NCI-H460 (cell line): ENCODE data around the gene MRPS34. TPM values are rescaled to one million over a fixed set of nuclear protein-coding genes. Genes with fewer than 3 reads are reported as not detected.

Experiments used
- DNase-seq: peaks from one replicate; pipeline ENCODE4 v3.0.0-alpha.2; 2016; ENCODE audit warnings: low read depth; ENCODE audit errors: extremely low read depth
- total RNA-seq: library from RNA; depleted of rRNA; stranded (reverse); fragments of >200 nt; shearing (Covaris generic); gene quantifications from 2 replicates; pipeline ENCODE4 v1.2.3, GENCODE V29; 2014

The MRPS34 gene
- total RNA-seq, 1 experiment from 2014 or later: 91.2 TPM

DNA sequence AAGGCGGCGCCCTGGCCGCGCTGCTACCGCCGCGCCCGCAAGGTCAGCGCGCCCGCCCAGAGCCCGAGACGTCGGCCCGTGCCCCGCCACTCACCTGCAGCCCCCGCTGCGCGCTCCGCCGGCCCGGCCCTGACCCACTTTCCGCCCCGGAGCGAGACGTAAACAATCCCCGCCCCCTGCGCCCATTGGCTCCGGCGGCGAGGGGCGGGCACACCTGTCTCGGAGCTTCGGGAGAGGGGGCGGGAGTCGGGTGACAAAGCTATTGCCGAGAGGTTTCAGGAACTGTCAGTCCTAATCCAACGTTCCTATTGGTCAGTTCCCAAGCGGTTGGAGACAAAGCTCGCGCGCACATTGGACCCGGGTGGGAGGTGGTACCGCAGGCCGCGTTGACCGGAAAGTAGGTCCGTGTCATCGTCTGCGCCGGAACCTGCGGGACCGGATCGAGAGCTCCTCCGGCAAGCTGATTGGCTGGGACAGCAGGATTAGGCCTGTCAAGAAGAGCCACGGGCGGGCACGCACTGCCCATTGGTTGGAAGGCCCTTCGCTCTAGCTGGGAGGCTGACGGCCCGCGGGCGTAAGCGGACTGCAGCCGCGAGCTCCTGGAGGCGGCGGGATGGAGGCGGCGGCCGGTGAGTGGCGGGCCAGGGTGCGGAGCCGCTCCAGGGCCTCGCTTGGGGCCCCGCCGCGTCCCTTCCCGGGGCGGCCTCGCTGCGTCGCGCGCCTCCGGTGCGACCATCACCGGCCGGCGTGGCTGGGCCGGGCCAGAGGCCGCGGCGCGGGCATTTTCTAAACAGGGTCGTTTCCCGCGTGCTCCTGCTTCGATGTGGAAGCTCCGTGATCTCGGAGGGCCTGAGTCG, 9.7 kb upstream of the MRPS34 start, which contains the start of the genes NUBP2 and SPSB3:
Gene NUBP2, plus strand, starts transcription at position 553 of the 857 bp plus-strand sequence. Its CDS starts 61 bp downstream, at position 614.
Gene SPSB3, minus strand, starts transcription at position 164 of the 857 bp plus-strand sequence. CDS start 1,088 bp downstream, outside the sequence.
- DNase-seq: peak; percentile 100

DNA sequence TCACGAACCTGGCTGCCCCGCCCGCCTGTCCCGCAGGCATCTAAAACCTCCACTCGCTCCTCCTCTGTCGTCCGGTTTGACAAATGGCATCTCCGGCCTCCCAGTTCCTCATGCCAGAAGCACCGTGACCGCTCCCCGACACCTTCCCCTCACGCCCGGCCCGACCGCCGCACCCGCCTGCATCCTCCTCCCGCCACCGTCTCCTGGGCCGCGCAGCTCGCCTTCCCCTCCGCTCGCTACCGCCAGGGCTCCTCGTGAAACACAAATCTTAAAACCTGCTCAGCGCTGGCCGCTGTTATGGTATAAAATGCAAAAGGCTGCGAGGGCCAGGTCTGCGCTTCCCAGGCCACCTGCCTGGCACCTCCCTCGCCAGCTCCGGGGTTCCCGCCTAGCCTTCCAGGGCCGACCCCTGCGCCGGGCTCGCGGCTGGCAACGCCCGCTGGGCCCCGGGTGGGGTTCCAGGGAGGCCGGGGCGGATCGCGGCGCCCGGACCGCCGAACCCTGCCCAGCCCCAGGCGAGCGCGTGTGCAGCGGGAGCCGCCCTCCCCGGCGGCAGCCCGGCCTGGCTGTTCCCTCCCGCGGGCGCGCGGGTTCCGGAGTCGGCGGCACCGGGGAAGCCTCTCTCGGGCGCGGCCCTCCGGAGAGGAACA, 8.9 kb upstream of the MRPS34 start:
- DNase-seq: no peak

DNA sequence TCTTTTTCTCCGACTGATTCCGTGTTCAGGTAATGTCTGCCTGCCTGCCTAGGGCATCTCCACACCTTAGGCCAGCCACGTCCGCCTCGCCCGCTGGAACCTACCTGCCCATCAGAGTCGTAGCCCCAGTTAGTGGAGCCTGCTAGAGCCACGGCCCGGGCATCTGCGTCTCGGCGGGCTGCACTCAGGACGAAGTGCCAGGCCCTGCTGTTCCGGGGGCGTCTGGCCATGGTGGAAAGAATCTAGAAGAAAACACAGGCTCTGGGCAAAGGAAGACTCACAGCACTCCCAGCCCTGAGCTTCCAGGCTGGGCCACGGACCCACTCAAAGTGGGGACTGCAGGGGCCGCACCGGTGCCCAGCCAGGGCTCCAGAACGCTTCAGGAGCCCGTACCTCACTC, 8.3 kb upstream of the MRPS34 start:
- no peak for DNase-seq

DNA sequence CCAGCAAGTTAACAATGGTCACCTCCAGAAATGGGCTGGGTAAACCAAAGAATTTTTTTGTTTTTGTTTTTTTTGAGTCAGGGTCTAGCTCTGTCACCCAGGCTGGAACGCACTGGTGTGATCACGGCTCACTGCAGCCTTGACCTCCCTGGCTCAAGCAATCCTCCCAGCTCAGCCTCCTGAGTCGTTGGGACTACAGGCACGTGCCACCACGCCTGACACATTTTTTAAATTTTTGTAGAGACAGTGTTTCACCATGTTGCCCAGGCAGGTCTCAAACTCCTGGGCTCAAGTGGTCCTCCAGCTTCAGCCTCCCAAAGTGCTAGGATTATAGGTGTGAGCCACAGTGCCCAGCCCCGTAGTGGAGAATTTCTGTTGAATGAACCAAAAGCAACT, 7.7 kb upstream of the MRPS34 start:
- DNase-seq: no peak

DNA sequence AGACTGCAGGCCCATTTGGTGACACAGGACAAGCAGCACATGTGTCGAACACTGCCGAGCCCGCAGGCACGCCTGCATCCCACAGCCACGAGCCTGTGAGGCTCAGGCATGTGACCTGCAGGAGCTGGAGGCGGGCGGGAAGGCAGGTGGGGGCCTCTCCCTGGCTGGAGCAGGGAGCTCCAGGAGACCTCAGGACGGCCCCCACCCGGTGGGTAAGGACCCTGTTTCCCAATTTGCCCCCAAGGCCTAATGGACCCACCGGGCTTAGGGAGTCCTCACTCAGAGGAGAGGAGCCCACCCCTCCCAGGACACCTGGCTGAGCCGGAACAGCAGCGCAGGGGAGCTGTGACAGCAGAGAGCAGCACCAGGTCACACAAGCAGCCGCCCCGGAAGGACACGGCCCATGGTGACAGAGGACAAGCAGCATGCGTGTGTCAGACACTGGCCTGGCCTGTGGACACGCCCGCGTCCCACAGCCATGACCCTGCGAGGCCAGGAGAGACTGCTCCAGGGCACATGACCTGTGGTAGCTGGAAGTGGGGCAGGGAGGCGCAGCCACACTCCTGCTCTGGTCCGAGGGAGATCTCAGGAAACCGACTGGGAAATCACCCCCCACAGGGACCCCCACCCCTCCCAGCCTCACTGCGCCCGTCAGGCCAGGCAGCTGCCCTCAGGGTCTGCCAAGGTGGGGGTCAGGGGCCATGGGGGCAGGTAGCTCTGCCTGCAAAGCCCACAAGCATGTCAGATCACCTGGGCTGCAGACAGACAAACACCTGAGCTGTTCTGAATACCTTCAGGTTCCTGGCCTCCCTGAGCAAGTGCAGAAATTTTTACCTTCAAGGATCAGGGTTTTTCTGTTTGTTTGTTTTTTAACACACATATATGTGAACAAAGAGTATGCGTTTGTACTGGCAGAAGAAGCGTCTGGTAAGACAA, 7.1 kb upstream of the MRPS34 start:
- no peak for DNase-seq

DNA sequence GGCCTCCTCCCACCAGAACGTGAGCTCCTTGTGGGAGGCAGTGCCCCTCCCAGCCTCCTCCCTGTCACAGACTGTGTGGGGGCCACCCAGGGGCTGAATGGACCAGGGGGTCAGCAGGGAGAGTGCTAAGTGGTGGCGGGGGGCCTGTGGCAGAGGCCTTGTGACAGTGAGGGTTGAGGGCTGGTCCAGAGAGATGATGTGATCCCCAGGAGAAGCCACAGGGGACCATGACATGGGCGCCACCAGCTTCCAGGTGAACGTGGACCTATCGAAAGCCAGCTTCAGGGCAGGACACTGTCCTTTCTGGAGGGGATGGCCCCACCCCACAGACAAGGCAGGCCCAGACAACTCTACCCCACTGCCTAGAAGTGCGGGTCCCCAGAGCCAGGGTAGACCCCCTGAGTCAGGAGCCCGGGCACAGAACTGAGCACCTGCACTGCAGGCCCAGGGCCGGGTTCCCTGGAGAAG, 6.3 kb upstream of the MRPS34 start:
- DNase-seq: no peak

DNA sequence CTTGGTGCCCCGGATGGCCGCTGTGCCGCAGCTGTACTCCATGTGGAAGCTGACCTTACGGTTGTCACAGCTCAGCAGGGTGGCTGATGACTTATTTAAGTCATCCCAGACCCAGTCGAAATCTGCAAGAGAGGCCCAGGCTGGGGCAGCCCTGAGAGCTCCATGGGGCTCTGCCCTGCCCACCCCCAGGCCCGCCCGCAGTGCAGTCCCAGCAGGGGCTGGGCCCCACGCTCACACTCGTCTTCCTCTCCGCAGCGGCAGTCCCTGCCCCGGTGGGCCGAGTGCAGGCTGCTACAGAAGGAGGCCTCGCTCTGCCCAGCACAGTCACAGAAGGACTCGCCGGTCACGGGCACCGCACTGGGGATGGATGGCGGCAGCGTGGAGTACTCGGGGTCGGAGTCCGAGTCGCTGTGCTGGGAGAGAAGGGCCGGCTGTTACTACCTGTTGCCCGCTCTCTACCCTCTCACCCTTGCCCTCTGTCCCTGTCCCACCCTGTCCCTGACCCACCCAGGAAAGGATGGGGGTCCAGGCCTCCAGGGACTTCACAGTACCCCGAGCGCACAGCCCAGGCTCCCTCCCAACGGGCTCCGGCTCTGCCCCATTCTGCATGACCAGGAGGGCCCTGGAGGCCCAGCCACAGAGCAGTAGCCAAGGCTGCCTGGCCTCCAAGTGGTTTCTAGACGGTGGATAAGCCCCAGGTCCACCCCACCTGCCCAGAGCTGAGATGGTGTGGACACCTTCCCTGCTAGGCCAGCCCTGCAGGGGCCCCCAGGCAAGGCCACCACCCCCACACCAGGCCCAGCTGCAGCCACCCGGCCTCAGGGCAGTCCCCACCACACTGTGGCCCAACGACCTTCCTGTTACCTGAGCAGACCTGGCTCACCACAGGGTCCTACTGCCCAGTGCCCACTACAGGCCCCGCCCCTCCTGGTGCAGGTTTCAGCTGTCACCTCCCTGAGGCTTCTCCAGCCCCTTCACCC, 5.6 kb upstream of the MRPS34 start:
- no peak for DNase-seq

DNA sequence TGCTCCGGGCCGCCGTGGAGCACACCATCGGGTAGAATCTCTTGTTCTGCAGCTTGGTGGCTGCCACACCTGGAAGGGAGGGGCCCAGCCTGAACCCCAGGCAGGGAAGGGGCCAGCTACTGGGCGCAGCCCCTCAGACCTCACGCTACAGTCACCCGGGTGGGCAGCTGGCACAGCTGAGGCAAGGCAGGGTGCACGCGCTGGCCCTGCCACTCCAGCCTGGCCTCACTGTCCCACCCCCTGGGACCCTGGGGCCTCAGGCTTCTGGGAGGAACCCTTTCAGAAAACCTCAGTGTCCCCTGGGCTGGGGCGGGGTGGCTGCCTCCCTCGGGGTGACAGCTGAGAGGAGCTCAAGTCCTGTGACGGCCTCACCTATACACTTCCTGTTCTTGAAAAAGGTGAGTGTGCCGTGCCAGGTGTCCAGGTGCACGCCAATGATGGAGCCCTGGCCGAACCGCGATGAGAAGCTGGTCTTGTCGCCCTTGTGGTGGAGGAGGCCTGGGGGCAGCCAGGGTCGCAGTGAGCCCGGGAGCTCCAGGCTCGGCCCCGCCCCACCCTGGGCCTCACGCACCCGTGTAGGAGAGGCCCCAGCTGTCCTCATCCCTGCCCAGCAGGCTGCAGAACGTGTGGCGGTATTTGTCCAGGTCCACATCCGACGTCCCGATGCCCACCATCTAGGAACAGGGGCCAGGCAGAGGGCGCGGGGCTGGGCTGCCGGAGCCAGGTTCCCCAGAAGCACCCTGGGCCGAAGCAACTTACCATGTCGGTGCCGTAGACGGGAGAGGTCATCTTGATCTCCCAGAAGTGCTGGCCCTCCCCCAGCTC, 4.7 kb upstream of the MRPS34 start:
- DNase-seq: no peak

DNA sequence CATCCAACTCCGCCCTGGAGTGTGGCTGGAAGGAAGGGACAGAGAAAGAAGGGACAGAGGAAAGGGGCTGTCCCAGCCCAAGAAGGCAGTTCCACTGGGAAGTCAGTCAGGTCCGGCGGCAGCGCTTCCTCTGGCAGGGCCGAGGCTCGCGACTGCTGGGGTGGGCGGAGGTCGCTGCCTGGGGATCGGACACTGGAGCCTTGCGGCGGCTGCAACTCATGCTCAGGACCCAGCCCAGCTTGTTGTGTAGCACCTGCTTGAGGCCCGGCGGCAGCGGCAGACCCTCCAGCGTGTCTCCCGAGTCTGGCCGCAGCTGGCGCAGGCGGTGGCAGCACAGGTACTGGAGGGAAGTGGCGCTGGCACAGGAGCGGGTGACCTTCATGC, 4.0 kb upstream of the MRPS34 start:
- DNase-seq: no peak

DNA sequence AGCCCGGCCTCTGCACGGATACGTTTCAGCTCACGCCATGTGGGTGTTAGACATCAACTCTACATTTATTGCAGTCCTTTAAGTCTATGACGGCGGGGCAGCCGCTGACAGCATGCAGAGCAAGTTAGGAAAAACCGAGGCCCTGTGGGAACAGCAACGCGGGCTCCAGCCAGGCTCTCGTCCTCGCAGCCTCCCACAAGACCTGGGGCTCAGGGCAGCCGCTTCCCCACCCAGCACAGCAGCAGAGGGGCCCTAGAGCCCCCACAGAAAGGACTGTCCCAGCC, 3.7 kb upstream of the MRPS34 start:
- no peak for DNase-seq

DNA sequence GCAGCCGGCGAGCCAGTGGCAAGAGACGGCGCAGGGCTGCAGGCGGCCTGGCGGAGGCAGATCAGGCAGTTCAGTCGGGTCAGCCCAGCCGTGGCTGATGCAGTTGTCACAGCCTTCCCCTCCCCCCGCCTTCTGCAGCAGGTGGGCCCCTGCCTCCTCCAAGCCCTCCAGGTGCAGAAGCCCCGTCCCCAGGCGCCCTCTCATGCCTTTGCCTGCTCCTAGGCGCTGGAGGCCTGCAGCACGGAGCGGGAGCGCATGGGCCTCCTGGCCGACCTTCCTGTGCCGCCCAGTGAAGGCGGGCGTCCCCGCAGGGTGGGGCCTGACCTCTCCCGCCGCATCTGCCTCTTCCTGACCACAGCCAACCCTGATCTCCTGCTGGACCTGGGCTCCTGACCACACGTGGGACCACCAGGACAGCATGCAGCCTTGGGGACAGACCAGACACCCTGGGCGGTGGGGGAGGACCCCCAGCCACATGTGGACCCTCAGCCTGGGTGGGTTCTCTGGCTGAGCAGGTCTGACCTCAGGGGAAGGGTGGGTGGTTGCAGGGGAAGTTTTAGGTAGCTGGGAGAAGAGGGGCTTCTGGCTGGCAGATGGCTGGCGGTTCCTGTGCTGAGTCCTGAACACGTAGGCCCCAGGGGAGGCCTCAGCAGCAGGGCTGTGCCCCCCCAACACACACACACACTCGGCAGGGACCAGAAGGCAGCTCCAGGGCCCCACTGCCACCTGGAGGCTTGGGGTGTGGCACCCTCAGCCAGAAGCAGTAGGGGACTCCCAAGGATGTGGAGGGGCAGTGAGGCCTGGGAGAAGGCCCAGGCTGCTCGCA, 3.1 kb upstream of the MRPS34 start:
- DNase-seq: no peak

DNA sequence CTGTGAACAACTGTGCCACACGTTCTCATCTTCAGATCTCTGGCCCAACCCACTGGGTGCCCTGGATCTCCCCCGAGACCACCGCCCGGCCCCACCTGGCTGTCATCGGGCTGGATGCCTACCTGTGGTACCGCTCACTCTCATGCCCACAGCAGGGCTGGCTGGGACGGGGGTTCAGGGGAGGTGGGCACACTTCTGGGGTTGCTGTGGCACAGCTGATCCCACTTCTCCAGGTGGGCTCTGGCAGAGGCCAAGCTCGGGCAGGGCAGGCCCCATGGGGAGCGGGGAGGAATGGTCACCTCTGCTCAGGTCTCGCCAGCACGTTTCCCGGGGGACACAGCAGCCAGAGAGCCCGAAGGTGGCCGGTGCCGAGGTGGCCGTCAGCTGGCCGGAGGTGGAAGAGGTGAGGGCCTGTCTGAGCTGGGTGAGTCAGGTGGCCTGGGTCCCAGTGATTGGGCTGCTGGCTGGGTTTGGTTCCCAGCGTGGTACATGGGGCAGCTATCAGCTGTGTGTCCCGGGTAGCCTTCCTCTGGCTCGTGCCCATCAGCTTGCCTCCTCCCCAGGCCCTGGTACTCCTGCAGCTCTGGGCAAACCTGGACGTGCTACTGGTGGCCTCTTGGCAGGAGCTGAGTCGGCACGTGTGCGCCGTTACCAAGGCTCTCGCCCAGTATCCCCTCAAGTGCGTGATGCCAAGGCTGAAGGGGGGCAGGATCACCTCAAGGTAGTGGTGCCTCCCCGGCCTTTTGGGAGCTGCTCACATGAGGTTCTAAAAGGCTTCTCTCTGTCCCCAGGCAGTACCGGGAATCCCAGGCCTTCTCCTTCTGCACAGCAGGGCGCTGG, 2.3 kb upstream of the MRPS34 start:
- DNase-seq: no peak

DNA sequence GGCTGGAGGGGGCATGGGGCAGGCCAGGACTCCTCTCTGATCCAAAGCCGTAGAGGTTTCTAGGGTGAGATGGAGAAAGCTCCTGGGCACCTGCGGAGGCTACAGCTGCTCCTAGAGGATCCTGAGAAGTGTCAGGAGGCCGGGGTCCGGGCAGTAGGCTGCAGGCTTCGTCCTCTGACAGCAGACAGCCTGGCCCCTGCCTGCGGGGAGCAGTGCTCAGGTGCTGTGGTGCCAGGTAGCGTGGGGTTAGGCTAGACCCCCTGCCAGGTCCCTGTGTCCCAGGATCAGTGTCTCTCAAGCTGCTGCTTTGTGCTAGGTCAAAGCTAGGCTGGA, 1.5 kb upstream of the MRPS34 start:
- no peak for DNase-seq

DNA sequence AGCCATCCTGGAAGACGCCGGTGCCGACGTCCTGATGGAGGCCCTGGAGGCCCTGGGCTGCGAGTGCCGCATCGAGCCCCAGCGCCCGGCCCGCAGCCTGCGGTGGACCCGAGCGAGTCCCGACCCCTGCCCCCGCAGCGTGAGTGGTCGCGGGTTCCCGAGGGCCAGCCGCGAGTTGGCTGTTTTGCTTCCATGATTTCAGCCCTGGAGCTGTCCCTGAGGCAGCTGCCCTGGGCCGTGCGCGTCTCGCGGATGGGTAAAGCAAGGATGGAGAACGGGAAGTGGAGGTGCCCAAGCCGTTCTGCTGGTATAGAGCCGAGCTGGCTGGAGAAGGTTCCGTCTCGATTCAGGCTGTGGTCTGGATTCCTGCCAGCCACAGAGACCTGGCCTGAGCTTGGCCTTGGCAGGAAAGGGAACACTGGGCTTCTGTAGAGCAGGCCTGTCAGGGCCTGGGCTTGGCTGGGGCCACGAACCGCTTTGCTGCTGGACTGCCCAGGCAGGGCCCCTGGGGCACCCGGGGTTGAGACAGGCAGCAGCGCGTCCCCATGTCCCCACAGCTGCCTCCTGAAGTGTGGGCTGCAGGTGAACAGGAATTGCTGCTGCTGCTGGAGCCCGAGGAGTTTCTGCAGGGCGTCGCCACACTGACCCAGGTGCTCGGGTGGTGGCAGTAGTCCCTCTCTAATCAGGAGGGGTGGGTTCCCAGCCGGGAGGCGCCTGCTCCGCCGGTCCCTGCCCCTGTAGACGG, 941 bp upstream of the MRPS34 start:
- DNase-seq: no peak

DNA sequence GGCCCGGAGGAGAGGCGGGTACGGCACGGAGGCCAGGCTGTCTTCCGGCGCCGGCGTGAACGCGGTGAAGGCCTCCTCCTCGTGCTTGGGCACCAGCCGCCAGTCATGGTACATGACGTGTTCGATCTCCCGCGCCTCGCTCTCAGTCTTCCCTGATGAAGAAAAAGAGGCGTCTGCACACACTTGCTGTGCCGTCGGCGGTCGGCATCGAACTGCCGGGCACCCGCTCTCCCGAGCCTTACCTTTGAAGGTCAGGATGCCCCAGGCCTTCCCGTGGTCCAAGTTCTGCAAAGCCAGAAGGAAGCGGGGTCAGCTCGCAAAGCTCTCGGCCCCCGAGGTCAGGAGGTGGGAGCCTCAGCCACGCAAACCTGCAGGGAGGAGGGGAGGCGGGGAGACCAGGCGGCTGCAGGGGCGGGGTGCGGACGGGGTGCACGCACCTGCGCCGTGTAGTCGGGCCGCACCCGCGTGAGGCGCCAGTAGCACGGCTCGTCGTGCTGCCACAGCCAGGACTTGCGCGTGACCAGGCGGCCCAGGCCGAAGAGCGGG, 499 bp downstream of the MRPS34 start, which contains the start of gene EME2:
Gene EME2, plus strand, starts transcription at position 449 of the 546 bp plus-strand sequence. CDS start 418 bp downstream, outside the sequence.
- DNase-seq: no peak

DNA sequence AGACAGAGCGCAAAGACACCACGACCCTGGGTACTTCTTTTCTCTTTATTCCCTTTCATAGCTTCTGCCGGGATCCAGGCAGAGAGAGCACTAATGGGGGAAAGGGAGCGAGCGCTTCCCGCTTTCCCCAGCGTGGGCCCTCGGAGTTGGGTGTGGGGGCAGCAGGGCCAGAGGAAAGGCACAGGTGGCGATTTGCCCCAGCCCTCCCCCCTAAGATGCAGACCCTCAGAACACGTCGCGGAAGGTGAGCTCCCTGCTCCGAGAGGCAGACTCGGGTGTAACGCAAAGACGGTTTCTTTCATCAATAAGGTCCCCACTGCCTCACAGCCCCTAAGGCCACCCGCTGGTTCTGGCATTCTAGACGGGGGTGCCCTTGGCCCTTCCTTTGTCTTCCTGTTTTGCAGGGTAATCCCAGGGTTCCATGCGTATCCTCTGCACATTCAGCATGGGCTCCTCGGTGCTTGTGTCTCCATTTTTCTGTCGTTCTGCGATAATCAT, 1.0 kb downstream of the MRPS34 start:
- no peak for DNase-seq
